Smooth muscle cell (in vitro differentiated cells): ENCODE results near the gene TCP11L1. TPM values are rescaled to one million over a fixed set of nuclear protein-coding genes. Genes with fewer than 3 reads are reported as not detected.

ENCODE experiments used
- DNase-seq: peaks from one replicate; lab custom pipeline; 2025; ENCODE audit not compliant: unreplicated experiment; lab: John Stamatoyannopoulos, UW
- H2AFZ ChIP-seq: fragments of 200-600 bp; sonication (generic); 2 replicates; pipeline ENCODE4 v1.6.0; 2016; ENCODE audit warnings: antibody characterized with exemption, low read depth, mild to moderate bottlenecking
- H3F3A ChIP-seq: fragments of 200-600 bp; sonication (generic); 2 replicates; pipeline ENCODE4 v1.6.0; 2017; ENCODE audit warnings: antibody characterized with exemption, low read depth
- H3K27ac ChIP-seq: fragments of 200-600 bp; sonication (generic); 2 replicates; pipeline ENCODE4 v1.5.1; 2016; ENCODE audit warnings: low read depth, mild to moderate bottlenecking
- H3K27me3 ChIP-seq: fragments of 200-600 bp; sonication (generic); 2 replicates; pipeline ENCODE4 v1.6.1; 2016; ENCODE audit warnings: low read depth, mild to moderate bottlenecking
- H3K36me3 ChIP-seq: fragments of 200-600 bp; sonication (generic); 2 replicates; pipeline ENCODE4 v1.5.1; 2016; ENCODE audit warnings: low read depth
- H3K4me1 ChIP-seq: fragments of 200-600 bp; sonication (generic); 2 replicates; pipeline ENCODE4 v1.5.1; 2016; ENCODE audit warnings: low read depth
- H3K4me2 ChIP-seq: fragments of 200-600 bp; sonication (generic); 2 replicates; pipeline ENCODE4 v1.6.0; 2016; ENCODE audit warnings: mild to moderate bottlenecking
- H3K4me3 ChIP-seq: fragments of 200-600 bp; sonication (generic); 2 replicates; pipeline ENCODE4 v1.5.1; 2016; ENCODE audit warnings: mild to moderate bottlenecking
- H3K79me2 ChIP-seq: fragments of 200-600 bp; sonication (generic); 2 replicates; pipeline ENCODE4 v1.6.0; 2016; ENCODE audit warnings: low read depth, mild to moderate bottlenecking
- H3K9ac ChIP-seq: fragments of 200-600 bp; sonication (generic); 2 replicates; pipeline ENCODE4 v1.6.0; 2016; ENCODE audit warnings: low read depth
- H3K9me3 ChIP-seq: fragments of 200-600 bp; sonication (generic); replicated peaks from 2 replicates; pipeline ENCODE4 v1.5.1; 2016; ENCODE audit warnings: low read depth
- H4K20me1 ChIP-seq: fragments of 200-600 bp; sonication (generic); 2 replicates; pipeline ENCODE4 v1.6.0; 2016; ENCODE audit warnings: low read depth
- CTCF ChIP-seq: fragments of 200-600 bp; sonication (generic); IDR thresholded peaks from 2 replicates; pipeline ENCODE4 v1.5.1; 2017; ENCODE audit warnings: borderline replicate concordance, mild to moderate bottlenecking, antibody characterized with exemption; ENCODE audit not compliant: insufficient read depth, poor library complexity, severe bottlenecking
- WGBS: methylation state at CpG from one replicate; pipeline ENCODE4 v1.1.7; 2016; ENCODE audit warnings: low lambda C conversion rate; 5-methylcytosine and 5-hydroxymethylcytosine counted together
- polyA plus RNA-seq: library from polyadenylated mRNA; unstranded; fragments of >200 nt; fragmentation: Nextera tagmentation; extraction: Ambion mirVana; gene quantifications from 2 replicates; pipeline ENCODE4 v1.2.1, GENCODE V29; 2016
- total RNA-seq: library from RNA; depleted of rRNA; stranded (reverse); fragments of >200 nt; gene quantifications from 2 replicates; pipeline ENCODE4 v1.2.3, GENCODE V29; 2014

The TCP11L1 gene
- total and polyA plus RNA-seq, 2 experiments from 2014 or later = 7.4 to 25.4 TPM

- Histone ChIP-seq H3K36me3 (peaks cover 8% of the 10 kb centered on the region), H3K27ac (no peak overlapping the region), H4K20me1 (no peaks in the 10 kb centered on the region)
These were observed 29.4 kb downstream of the TCP11L1 start for GRCh38 chr11:33068611-33069340.

GRCh38 chr11:33072465-33072864, 33.1 kb downstream of the TCP11L1 start:
- Histone ChIP-seq H3K36me3 (peaks cover 8% of the 10 kb centered on the region), H4K20me1 (no peaks in the 10 kb centered on the region), H3K4me3 (no peak overlapping the region), H3K9me3 (no peaks in the 10 kb centered on the region), H3K4me1 (no peaks in the 10 kb centered on the region), H3K27me3 (no peaks in the 10 kb centered on the region), H3F3A (no peaks in the 10 kb centered on the region), H2AFZ (no peak overlapping the region), H3K4me2 (no peak overlapping the region), H3K9ac (no peak overlapping the region), H3K27ac (no peak overlapping the region), H3K79me2 (no peaks in the 10 kb centered on the region)
- no peak for DNase-seq
- 90% methylated on average over 8 of the region's 8 CpGs for WGBS
- no peak for TF ChIP-seq CTCF

More at GRCh38 chr11:33068611-33069340, 29.4 kb downstream of the TCP11L1 start:
- Histone ChIP-seq H3K4me3 (no peak overlapping the region), H3K9ac (no peak overlapping the region), H3F3A (no peaks in the 10 kb centered on the region), H2AFZ (no peak overlapping the region), H3K4me2 (no peak overlapping the region), H3K27me3 (no peaks in the 10 kb centered on the region), H3K9me3 (no peaks in the 10 kb centered on the region), H3K4me1 (no peaks in the 10 kb centered on the region), H3K79me2 (no peaks in the 10 kb centered on the region)
- no peak for DNase-seq
- 97% methylated on average over 17 of the region's 17 CpGs for WGBS
- TF ChIP-seq CTCF = no peak

GRCh38 chr11:33083918-33084317, 44.5 kb downstream of the TCP11L1 start:
- Histone ChIP-seq H3K4me1 (no peaks in the 10 kb centered on the region), H3K27ac (no peak overlapping the region), H3K79me2 (no peaks in the 10 kb centered on the region), H3K36me3 (no peaks in the 10 kb centered on the region), H3K4me2 (no peak overlapping the region), H4K20me1 (no peaks in the 10 kb centered on the region), H3F3A (peaks cover 9% of the 10 kb centered on the region), H3K4me3 (no peak overlapping the region), H3K27me3 (no peaks in the 10 kb centered on the region), H3K9ac (no peak overlapping the region), H2AFZ (no peak overlapping the region), H3K9me3 (no peaks in the 10 kb centered on the region)
- 97% methylated on average over 1 of the region's 1 CpG for WGBS
- no peak for DNase-seq
- TF ChIP-seq CTCF = no peak

GRCh38 chr11:33086017-33086416, 46.6 kb downstream of the TCP11L1 start:
- Histone ChIP-seq H3F3A (peaks cover 9% of the 10 kb centered on the region), H3K4me3 (no peak overlapping the region), H3K9me3 (no peaks in the 10 kb centered on the region), H3K9ac (no peak overlapping the region), H3K27ac (no peak overlapping the region), H2AFZ (no peak overlapping the region), H3K36me3 (no peaks in the 10 kb centered on the region), H4K20me1 (no peaks in the 10 kb centered on the region), H3K27me3 (no peaks in the 10 kb centered on the region), H3K4me2 (no peak overlapping the region), H3K79me2 (no peaks in the 10 kb centered on the region), H3K4me1 (no peaks in the 10 kb centered on the region)
- WGBS = 93% methylated on average over 1 of the region's 1 CpG
- TF ChIP-seq CTCF = no peak
- no peak for DNase-seq
